H4 (cell line): ENCODE measurements around the gene DPYD. TPM values are rescaled to one million over a fixed set of nuclear protein-coding genes. Genes with fewer than 3 reads are reported as not detected.
"Not testable (repeated sequence)": the region's sequence is repeated elsewhere in the genome, so short reads cannot be mapped to it uniquely, and the experiment has no call there.

ENCODE experiments used
- DNase-seq: peaks from one replicate; pipeline ENCODE4 v3.0.0-alpha.2; 2015; ENCODE audit warnings: low spot score
- total RNA-seq: library from RNA; depleted of rRNA; stranded (reverse); fragments of >200 nt; shearing (Covaris generic); gene quantifications from 2 replicates; pipeline ENCODE4 v1.2.3, GENCODE V29; 2014

DPYD gene
- total RNA-seq, 1 experiment from 2014 or later: 18.2 TPM

- DNase-seq: no peak
These were observed 548.3 kb downstream of the DPYD start for GRCh38 chr1:97372531-97372930.

GRCh38 chr1:97368296-97368695 lies 552.5 kb downstream of the DPYD start:
- DNase-seq: no peak

DNA sequence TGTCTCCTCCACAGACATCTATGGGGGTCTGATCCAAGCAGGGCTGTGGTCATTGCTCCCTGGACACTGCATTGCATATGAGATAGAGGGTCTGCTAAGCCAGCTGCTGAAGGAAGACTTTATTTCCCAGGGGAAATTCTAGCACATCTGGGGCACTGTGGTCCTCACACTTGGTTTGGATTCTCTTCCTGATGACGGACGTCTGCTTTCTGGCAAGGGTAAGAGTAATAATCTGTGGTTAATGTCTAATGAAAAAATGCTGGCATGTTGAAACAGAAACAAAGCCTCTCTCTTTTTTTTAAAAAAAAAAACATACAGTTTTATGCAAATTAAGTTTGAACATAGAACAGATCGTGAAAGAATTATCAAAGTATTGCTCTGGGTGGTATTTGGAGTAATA lies 553.9 kb downstream of the DPYD start:
- no peak for DNase-seq

- DNase-seq: no peak
These were observed 555.8 kb downstream of the DPYD start for GRCh38 chr1:97365026-97365425.

- DNase-seq: no peak
These were observed 556.7 kb downstream of the DPYD start for GRCh38 chr1:97364086-97364485.

DNA sequence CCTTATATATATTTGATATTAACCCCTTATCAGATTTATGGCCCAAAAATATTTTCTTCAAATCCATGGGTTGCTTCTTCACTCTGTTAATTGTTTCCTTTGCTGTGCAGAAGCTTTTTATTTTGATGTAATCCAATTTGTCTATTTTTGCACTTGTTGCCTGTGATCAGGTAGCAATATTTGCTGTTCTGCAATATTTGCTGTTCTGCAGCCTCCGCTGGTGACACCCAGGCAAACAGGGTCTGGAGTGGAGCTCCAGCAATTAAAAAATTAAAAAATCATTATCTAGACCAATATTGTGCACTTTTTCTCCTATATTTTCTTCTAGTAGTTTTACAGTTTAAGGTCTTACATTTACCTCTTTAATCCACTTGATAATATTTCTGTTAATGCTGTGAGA lies 564.5 kb downstream of the DPYD start:
- no peak for DNase-seq

DNA sequence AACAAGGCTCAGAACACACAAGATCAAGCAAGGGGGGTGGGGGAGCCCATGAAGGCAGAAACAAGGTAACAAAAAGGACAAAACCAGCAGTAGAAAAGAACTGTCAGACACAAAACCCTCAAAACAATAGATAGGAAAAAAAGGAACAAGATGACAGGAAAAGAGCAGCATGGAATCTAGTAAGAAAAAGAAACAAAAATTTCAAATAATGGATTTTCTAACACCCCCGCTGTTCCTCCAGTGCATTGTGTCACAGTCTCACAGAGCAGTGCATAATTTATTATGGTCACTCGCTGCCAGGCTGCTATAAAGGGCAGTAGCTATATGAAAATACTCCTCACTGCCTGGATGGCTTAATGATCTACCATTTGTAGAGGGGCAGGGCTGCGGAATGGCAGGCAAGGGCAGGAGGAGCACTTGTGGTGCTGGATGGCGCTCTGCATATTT lies 567.9 kb downstream of the DPYD start:
- no peak for DNase-seq

DNA sequence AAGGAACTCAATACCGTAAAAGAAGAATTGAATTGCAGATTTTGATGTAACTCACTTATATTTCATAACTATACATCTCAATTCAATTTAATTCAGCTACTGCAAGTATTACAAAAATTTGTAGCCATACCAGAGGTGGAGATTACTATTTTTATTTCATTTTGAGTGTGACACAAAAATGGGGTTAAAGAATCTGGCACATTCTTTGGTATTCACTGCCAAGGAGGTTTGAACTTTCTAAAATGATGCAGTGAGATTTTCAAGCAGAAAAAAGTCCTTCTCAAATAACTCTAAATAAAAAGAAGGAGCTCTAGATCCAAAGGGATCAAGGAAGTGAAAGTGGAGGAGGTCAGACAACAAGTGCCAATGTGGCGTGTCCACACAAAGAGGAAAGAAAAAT lies 569.0 kb downstream of the DPYD start:
- DNase-seq: no peak

GRCh38 chr1:97350662-97351061 lies 570.2 kb downstream of the DPYD start:
- no peak for DNase-seq

DNA sequence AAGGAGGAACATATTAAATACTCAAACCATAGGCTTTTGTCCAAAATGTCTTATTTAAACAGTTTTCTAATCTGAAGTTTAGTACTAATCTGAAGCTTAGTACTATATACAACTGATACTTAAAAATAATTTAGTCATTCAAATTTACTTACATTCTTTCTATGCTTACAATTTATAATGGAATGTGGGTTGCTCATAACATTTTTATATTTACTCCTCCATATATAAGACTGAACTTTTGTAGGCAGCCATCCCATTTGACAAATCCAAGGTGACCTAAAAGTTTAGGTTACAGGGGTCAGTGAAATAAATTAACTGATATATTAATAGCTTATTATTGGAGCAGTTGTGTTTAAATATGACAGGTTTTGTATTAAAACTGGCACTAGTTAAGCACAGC lies 570.6 kb downstream of the DPYD start:
- DNase-seq: no peak

DNA sequence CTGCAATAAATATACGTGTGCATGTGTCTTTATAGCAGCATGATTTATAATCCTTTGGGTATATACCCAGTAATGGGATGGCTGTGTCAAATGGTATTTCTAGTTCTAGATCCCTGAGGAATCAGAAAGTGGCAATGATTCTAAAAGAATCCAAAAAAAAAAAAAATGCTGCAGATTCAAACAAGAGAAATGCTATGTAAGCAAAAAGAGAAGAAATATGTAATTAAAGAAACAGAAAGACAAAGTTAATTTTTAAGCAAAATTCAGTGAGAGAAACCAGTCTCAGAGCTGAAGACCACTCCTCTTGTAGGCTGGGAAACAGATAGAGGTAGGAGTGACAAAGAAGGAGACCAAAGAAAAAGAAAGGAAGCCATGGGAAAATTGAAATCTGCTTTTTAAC lies 571.0 kb downstream of the DPYD start:
- not testable (repeated sequence) for DNase-seq

DNA sequence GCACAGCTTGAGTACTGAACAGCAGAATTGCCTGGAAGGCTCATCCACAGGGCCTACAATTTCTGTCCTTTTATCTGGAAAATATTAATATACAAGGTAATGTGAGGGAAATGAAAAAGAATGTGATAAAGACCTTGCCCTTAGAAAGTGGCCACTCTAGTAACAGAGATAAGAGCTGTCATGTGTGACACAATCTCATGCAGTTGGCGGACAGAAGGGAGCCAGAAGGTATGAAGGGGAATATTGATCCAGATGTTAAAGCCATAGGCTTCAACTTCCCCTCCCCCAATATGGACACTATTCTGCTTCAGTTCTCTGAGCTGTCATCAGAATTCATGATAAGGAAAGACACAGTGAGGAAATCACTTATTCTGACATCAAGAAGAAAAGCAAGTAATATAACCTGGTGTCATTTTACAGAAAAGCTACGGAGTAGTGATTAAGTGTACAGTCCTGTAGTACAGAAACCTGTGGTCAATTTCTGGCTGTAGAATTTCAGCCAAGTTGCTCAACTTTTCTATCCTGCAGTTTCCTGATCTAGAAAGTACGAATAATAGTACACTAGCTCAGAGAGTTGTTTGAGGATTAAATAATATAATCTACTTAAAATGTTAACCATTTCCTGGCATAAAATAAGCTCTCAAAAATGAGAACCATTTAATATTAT lies 572.1 kb downstream of the DPYD start:
- DNase-seq: no peak

GRCh38 chr1:97340951-97341350 lies 579.9 kb downstream of the DPYD start:
- peak; percentile 39 for DNase-seq

GRCh38 chr1:97338347-97338746 lies 582.5 kb downstream of the DPYD start:
- DNase-seq: no peak

DNA sequence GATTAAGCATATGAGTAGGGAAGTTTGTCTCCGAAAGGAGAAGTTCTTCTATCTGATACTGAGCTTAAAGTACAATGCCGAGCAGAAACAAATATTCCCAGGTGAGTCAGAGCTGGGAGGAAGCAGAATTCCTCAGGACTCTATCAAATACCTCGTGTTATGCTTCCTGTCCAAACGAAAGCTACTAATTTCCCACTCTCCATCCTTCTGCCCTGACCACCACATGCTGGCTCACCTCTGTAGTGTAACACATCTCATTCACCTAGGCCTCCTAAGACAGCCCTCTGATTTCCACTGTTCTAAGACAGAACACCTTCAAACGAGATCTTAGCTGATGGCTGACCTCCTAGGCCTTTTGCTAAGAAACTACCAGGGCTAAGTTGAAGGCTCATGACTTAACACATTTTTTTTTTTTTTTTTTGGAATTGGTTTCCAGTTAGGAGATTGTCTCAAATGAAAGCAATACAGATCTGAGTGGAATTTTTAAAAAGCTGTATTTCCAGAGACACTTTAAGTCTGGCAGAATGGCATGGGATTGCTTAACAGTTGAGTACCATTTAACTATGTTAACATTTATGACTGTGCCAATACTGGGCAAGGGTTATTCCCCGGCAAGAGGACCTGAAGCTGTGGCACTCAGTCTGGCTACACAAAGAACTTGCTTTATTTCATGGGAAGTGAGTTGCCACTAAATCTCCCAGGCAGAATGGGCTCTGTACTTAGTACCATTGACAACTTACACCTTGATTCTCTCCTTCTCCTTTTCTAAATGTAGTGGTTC lies 583.4 kb downstream of the DPYD start:
- no peak for DNase-seq

- DNase-seq: no peak
These were observed 586.4 kb downstream of the DPYD start for GRCh38 chr1:97334454-97334853.

GRCh38 chr1:97332716-97333115 lies 588.1 kb downstream of the DPYD start:
- no peak for DNase-seq

DNA sequence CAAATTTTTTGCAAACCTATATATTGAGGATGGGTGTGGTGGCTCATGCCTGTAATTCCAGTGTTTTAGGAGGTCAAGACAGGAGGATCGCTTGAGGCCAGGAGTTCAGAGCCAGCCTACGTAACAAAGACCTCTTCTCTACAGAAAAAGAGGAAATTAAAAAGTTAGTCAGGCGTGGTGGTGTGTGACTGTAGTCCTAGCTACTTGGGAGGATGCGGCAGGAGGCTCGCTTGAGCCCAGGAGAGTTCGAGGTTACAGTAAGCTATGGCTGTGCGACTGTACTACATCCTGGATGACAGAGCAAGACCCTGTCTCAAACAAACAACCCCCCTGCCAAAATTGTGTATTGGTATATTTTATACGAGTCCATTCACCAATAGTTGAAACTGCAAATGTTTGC lies 589.7 kb downstream of the DPYD start:
- DNase-seq: no peak

DNA sequence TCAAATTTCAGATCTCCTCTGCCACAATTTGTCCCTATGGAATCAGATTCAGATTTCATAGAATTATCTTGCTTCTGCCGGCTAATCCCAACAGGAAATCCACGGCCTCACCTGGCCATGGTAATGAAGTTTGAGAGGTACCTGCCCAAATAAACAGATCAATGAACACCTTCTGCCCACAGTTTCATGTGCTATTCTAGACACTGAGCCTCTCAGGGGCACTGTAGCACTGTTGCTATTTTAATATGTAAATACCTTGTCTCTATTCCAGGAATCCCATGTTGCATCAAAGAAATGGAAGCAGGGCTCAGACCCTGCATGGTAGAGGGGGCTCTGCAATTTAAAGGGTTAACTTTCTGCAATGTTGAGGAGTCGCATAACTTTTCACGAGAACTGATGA lies 606.1 kb downstream of the DPYD start:
- DNase-seq: no peak

GRCh38 chr1:97308131-97308530 lies 612.7 kb downstream of the DPYD start:
- DNase-seq: no peak

GRCh38 chr1:97307568-97307967 lies 613.3 kb downstream of the DPYD start:
- DNase-seq: no peak

DNA sequence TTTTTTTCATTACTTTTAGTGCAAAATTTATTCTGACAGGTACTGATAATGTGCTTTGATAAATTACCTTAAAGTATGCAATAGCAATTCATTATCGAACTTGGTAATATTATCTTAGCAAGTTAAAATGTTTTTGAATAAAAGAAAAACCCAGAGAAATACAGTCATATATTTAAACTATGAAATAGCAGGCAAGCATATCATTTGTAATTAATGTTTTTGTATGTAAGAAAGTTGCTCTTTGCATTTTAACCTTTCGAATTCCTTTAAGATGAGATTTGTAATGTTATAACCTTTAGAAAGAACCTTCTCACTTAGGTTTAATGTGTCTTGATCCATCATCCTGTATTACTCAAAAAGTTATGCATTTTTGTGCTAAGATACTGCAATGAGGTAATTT lies 613.7 kb downstream of the DPYD start:
- DNase-seq: no peak

DNA sequence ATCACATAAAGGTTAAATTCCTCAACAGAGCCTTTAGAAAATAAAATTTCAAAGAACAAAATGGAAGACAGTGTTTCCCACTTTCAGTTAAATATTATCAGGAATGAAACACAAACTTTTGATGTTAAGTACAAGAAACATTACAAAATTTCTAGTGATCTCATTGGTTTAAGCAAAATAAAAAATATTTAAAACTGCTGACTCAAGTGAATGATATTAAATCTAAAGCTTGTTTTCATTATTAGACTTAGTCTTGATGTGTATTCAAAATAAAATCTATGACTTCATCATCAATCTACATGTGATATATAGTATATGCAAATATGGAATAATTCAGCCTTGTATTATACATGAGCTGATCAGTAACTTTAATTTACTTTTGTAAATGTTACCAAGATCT lies 614.3 kb downstream of the DPYD start:
- DNase-seq: no peak

GRCh38 chr1:97304366-97304765 lies 616.5 kb downstream of the DPYD start:
- no peak for DNase-seq
